ENCODE measurements around the gene DPF3.
"Not testable (repeated sequence)": the region's sequence is repeated elsewhere in the genome, so short reads cannot be mapped to it uniquely, and the experiment has no call there.

DPF3 gene

DNA sequence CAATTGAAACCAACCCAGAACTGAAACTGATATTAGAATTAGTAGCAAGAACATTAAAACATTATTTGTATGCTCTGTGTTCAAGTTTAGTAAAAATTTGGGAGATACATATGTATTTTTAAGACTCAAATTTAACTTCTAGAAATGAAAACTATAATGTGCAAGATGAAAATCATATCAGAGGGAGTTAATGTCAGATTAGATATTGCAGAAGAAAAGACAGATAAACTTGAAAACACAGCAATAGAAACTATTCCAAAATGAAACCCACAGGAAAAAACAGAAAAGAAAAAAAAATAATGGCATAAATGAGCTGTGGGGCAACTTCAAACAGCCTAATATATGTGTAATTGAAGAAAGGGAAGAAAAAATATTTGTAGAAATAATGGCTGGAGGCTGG is 134.9 kb downstream of the DPF3 start:
- DNase-seq, result no peak

DNA sequence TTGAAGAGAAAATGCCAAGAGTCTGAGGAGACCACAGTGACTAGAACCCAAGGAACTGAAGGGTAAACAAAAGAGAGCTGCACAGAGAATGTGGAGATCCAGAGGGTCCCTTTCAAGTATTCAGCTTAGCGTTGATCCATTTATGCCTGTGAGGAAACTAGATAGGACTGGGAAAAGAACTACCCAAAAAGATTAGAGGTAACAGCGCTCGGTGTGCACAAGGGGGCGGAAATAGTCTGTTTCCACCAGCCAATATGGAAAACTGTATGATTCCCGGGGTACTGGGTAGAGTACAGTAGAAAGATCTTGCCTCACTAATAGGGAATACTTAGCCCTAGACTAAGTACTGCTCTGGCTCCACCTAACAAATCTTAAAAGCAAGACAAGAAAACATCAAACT is 135.5 kb downstream of the DPF3 start:
- DNase-seq, result no peak

DNA sequence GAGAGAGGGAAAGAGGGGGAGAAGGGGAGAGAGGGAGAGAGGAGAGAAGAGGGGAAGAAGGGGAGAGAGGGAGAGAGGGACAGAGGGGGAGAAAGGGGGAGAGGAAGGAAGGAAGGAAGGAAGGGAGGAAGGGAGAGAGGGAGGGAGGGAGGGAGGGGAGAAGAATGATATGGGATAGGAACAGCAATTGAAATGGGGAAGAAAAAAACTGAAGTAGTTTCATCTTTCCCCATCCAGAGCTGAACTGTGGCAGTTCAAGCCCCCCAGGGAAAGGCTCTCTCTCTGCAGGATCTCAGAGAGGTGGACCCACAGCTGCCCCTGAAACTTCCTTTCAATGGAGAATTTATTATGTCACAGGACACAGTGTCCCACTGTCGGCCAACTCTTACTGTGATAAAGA is 136.9 kb downstream of the DPF3 start:
- DNase-seq, result no peak

DNA sequence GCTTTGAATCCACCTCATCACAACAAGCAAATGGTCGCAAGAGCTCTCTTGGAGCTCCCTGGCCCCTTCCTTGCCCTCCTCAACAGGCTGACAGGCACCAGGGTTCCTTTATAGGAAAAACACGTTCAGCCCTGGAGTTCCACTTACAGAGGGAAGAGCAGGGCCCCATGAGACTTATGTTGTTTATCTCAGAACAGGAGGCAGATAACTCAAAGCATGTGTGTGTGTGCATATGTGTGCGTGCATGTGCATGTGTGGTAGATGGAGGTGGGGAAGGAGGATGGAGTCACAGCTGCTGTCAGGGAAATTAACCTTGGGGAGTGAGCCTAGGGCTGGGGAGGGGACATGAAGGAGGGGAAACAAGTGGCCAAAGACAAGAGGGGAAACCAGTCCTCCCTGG is 138.1 kb downstream of the DPF3 start:
- DNase-seq, result peak; percentile 23

DNA sequence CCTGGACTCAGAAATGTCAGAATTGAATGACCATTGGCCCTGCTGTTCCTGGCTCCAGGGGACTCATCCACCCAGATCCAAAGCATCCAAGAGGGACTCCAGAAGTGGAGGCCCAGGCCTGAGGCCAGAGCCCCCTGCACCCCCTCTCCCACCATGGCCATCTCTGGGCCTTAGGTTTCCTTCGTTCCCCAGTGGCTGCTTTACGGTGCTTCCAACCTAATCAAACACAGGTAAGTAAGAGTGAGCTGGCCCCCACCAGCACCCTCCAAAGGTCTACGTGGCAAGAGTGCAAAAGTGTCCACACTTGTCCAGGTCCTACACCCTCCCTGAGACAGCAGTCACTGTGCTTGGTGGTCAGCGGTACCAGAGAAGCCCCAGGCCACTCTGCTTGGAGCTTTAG is 139.0 kb downstream of the DPF3 start:
- no peak for DNase-seq

DNA sequence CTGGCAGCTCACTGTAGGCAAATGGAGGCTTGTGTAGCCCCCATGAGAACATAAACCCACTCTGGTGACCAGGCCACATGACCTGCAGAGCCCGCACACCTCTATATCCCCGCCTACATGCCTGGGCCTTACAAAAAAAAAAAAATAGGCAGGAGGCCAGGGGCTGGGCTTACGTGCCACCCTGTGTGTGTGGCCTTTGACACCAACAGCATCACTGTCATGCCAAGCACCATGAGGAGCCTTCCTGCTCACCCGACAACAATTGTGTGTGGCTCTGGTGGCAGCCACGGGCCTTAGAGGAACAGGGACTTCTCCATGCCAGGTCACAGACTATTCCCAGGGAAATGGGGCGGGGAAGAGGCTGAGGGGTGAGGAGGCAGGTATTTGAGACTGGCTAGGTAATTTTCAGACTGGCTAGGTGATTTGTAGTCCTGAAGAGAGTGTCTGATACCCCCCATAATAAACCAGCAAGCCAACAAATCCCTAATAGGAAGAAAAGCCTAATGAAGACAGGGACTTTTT is 140.0 kb downstream of the DPF3 start:
- DNase-seq, result no peak

- DNase-seq, result no peak
Measured at GRCh38 chr14:72753044-72753710, 140.7 kb downstream of the DPF3 start.

GRCh38 chr14:72752034-72752412 is 141.9 kb downstream of the DPF3 start:
- no peak for DNase-seq

GRCh38 chr14:72751276-72752033 is 142.4 kb downstream of the DPF3 start:
- peak; percentile 22 for DNase-seq

- DNase-seq, result not testable (repeated sequence)
Measured at GRCh38 chr14:72748921-72749320, 145.0 kb downstream of the DPF3 start.

DNA sequence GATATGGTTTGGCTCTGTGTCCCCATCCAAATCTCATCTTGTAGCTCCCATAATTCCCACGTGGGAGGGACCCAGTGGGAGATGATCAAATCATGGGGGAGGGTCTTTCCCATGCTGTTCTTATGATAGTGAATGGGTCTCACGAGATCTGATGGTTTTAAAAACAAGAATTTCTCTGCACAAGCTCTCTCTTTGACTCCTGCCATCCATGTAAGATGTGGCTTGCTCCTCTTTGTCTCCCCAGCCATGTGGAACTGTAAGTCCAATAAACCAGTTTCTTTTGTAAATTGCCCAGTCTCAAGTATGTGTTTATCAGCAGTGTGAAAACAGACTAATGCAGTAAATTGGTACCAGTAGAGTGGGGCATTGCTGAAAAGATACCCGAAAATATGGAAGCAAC is 146.2 kb downstream of the DPF3 start:
- no peak for DNase-seq

GRCh38 chr14:72745991-72746980 is 147.6 kb downstream of the DPF3 start:
- peak; percentile 88 for DNase-seq

DNA sequence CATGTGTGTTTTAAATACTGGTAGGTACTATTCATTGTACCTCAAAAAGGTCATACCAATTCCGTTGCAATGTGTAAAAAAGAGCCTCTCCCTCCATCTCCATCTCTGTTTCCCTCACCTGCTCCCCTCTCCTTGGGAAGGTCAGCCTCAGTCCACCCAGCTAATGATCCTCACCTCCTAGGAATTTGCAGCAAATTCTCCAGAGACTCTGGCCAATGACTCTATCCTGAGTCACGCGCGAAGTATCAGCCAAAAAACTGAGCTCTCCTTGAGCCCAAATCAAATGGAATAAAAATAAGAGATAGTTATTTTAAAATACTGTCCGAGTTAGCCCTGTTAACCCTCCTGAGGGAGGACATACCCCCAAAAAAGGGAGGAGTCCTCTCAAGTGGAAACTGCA is 148.4 kb downstream of the DPF3 start:
- DNase-seq, result peak; percentile 90

GRCh38 chr14:72744416-72745120 is 149.3 kb downstream of the DPF3 start:
- DNase-seq, result no peak

DNA sequence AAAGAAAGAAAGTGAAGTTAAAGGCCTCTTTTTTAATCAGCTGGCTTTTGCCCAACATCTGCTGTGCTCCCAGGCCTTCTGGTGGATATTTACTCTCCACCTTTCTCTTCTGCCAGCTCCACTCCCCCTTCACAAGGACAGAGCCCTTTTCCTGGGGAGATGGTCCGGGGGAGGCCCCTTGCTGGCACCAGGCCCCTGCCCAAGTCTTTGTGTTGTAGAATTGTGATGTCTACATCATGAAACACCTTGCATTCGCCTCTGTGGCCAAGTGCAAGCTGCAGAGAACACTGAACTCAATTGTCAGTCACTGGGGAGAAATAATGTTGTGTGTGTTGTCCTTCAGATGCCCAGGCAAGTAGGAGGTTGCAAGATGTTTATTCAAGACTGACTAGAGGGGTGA is 150.3 kb downstream of the DPF3 start:
- DNase-seq, result no peak

- no peak for DNase-seq
Measured at GRCh38 chr14:72742838-72743195, 151.1 kb downstream of the DPF3 start.

- peak; percentile 28 for DNase-seq
Measured at GRCh38 chr14:72742118-72742837, 151.6 kb downstream of the DPF3 start.

DNA sequence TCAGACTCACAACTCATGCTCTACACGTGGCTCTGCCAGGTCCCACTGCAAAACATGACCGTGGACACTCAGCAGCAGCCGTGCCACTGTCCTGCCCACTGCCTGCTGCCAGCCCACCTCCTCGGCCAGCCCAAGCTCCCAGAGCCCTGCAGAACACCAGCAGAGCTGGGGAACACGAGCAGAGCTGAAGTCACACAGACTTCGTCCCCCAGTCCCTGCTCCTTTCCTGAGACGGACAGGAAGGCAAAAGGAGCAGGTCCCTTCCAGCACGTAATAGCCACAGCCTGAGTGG is 152.1 kb downstream of the DPF3 start:
- no peak for DNase-seq

DNA sequence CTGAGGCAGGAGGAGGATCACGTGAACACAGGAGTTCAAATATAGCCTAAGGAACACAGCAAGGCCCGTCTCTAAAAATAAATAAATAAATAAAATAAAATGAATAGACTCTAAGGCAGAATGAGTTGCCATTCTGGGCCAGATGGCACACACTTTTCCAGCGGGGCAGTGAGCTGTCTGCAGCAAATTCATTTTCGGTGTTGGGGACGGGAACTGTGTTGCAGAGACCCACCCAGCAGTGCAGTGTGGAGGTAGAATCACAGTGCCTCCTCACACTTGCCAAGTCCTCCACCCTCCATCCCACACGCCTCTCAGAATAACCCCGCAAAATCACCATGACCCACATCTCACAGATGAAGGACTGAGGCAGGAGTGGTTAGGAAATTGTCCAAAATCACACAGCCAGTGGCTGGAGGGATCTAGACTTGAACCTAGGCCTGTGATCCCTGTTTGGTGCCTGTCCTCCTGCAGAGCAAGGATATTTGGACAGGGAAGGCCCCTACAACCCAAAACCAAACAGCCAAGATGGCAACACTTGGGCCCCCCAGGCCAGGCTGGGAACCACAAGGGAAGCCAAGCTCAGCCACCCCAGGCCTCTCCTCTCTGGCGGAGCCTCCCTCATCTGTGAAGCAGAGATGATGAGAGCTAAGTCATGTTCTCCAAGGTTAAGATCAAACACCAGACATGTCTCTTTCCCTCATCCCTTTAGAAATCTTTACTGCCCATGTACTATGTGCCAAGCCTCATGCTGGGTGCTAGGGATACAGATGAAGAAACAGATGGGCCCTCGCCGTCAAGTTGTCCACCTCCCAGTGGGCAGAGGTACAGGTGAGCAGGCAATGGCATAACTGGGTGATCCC is 152.7 kb downstream of the DPF3 start:
- DNase-seq, result no peak

DNA sequence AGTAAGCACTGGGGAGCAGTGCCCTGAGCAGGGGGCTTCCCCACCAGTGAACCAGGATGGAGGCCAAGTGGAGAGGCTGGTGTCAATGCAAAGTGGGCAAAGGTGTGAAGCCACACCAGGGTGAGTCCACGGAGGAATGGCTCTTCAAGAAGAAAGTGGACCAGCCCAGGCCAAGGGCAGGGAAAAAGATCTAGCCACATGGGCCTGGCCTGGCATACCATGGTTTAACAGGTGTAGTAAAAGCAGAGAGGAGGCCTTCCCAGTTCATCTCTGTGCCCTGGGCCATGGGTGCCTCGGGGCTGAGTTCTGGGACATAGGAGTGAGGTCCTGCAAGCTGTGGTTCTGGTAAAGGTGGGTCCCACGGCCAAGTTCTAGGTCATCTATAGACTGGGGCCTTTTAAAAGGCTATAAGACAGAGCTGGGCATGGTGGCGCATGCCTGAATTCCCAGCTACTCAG is 153.4 kb downstream of the DPF3 start:
- no peak for DNase-seq

Data from fibroblast of skin of right quadriceps (primary cell).